Left forelimb (tissue), 1 donor: ENCODE data around the gene UBFD1.
A peak's percentile ranks its signal among the peaks of the same experiment; 100 is the strongest.
"Not testable (repeated sequence)": the region's sequence is repeated elsewhere in the genome, so short reads cannot be mapped to it uniquely, and the experiment has no call there.

Source experiments
- DNase-seq: peaks from one replicate; pipeline ENCODE4 v3.0.0-alpha.2; 2018; ENCODE audit warnings: low spot score

UBFD1 gene

GRCh38 chr16:23567602-23568001 is 10.1 kb downstream of the UBFD1 start:
- DNase-seq = no peak

- no peak for DNase-seq
These were observed 13.6 kb downstream of the UBFD1 start for GRCh38 chr16:23570992-23571632.

- DNase-seq = no peak
These were observed 14.4 kb downstream of the UBFD1 start for GRCh38 chr16:23571895-23572294.

GRCh38 chr16:23572394-23572793 is 14.9 kb downstream of the UBFD1 start:
- no peak for DNase-seq

GRCh38 chr16:23573817-23574216 is 16.3 kb downstream of the UBFD1 start:
- DNase-seq = no peak

GRCh38 chr16:23575834-23576233 is 18.3 kb downstream of the UBFD1 start:
- DNase-seq = no peak

- DNase-seq = no peak
These were observed 20.0 kb downstream of the UBFD1 start for GRCh38 chr16:23577493-23577892.

- DNase-seq = no peak
These were observed 20.7 kb downstream of the UBFD1 start for GRCh38 chr16:23578101-23578830.

GRCh38 chr16:23579371-23579770 is 21.8 kb downstream of the UBFD1 start:
- DNase-seq = no peak

- no peak for DNase-seq
These were observed 22.9 kb downstream of the UBFD1 start for GRCh38 chr16:23580391-23580790.

- no peak for DNase-seq
These were observed 24.2 kb downstream of the UBFD1 start for GRCh38 chr16:23581764-23582163.

- not testable (repeated sequence) for DNase-seq
These were observed 25.7 kb downstream of the UBFD1 start for GRCh38 chr16:23583271-23583670.

- DNase-seq = no peak
These were observed 26.9 kb downstream of the UBFD1 start for GRCh38 chr16:23584186-23585076.

GRCh38 chr16:23587726-23588125 is 30.2 kb downstream of the UBFD1 start:
- DNase-seq = no peak

- no peak for DNase-seq
These were observed 32.7 kb downstream of the UBFD1 start for GRCh38 chr16:23590181-23590580.

- no peak for DNase-seq
These were observed 36.7 kb downstream of the UBFD1 start for GRCh38 chr16:23594186-23594585.

- no peak for DNase-seq
These were observed 37.9 kb downstream of the UBFD1 start for GRCh38 chr16:23595246-23595950.

GRCh38 chr16:23595951-23596720 is 38.6 kb downstream of the UBFD1 start, which contains the start of gene NDUFAB1:
Gene NDUFAB1, minus strand, starts transcription at chr16:23596316. Its CDS starts 26 bp downstream, at chr16:23596290.
- peak; percentile 92 for DNase-seq

- no peak for DNase-seq
These were observed 39.7 kb downstream of the UBFD1 start for GRCh38 chr16:23597003-23597756.

- DNase-seq = no peak
These were observed 50.2 kb downstream of the UBFD1 start for GRCh38 chr16:23607726-23608125.
